ENCODE results near the gene DYNLT1.
A peak's percentile ranks its signal among the peaks of the same experiment; 100 is the strongest.
"Not testable (repeated sequence)": the region's sequence is repeated elsewhere in the genome, so short reads cannot be mapped to it uniquely, and the experiment has no call there.

DYNLT1 gene

GRCh38 chr6:158620963-158621693 is 23.4 kb downstream of the DYNLT1 start:
- DNase-seq, result peak; percentile 48

GRCh38 chr6:158619922-158620801 is 24.4 kb downstream of the DYNLT1 start:
- peak; percentile 32 for DNase-seq

- not testable (repeated sequence) for DNase-seq
Observed at GRCh38 chr6:158618289-158618688, 26.3 kb downstream of the DYNLT1 start.

GRCh38 chr6:158614606-158615005 is 29.9 kb downstream of the DYNLT1 start:
- peak; percentile 1 for DNase-seq

- peak; percentile 96 for DNase-seq
Observed at GRCh38 chr6:158611541-158612370, 32.8 kb downstream of the DYNLT1 start.

- peak; percentile 53 for DNase-seq
Observed at GRCh38 chr6:158611039-158611438, 33.5 kb downstream of the DYNLT1 start.

GRCh38 chr6:158610319-158610968 is 34.1 kb downstream of the DYNLT1 start:
- DNase-seq, result peak; percentile 61

- DNase-seq, result peak; percentile 45
Observed at GRCh38 chr6:158609455-158610155, 34.9 kb downstream of the DYNLT1 start.

GRCh38 chr6:158608221-158608620 is 36.3 kb downstream of the DYNLT1 start:
- peak; percentile 33 for DNase-seq

GRCh38 chr6:158607411-158608170 is 37.0 kb downstream of the DYNLT1 start:
- DNase-seq, result peak; percentile 52

- DNase-seq, result peak; percentile 43
Observed at GRCh38 chr6:158606935-158607334, 37.6 kb downstream of the DYNLT1 start.

GRCh38 chr6:158606011-158606410 is 38.5 kb downstream of the DYNLT1 start:
- not testable (repeated sequence) for DNase-seq

GRCh38 chr6:158605266-158605878 is 39.2 kb downstream of the DYNLT1 start:
- DNase-seq, result peak; percentile 88

- no peak for DNase-seq
Observed at GRCh38 chr6:158604048-158604406, 40.5 kb downstream of the DYNLT1 start.

- DNase-seq, result no peak
Observed at GRCh38 chr6:158603261-158604047, 41.1 kb downstream of the DYNLT1 start.

- DNase-seq, result no peak
Observed at GRCh38 chr6:158599635-158600034, 44.9 kb downstream of the DYNLT1 start.

GRCh38 chr6:158597565-158597964 is 47.0 kb downstream of the DYNLT1 start:
- DNase-seq, result no peak

GRCh38 chr6:158596861-158597260 is 47.7 kb downstream of the DYNLT1 start:
- no peak for DNase-seq

- DNase-seq, result no peak
Observed at GRCh38 chr6:158595223-158595622, 49.3 kb downstream of the DYNLT1 start.

- DNase-seq, result peak; percentile 9
Observed at GRCh38 chr6:158593670-158594069, 50.9 kb downstream of the DYNLT1 start.

Measured in islet precursor cell (in vitro differentiated cells).